H1 (cell line): ENCODE results near the gene R3HCC1L. TPM values are rescaled to one million over a fixed set of nuclear protein-coding genes. Genes with fewer than 3 reads are reported as not detected.

Experiments
- CTCF ChIP-seq, 3 experiments: IDR thresholded peaks; 1 replicate in 2 of 3; 2 replicates in 1 of 3; pipeline versions ENCODE4 v1.5.1 to v1.6.1; 2011; ENCODE audit warnings: low read length in 3 of 3, mild to moderate bottlenecking in 3 of 3, inconsistent platforms in 2 of 3, low read depth in 1 of 3, moderate library complexity in 1 of 3; ENCODE audit not compliant: insufficient read depth in 1 of 3; ENCODE audit errors: control extremely low read depth in 1 of 3
- RNF2 ChIP-seq: fragments of 200-900, 300-1000 bp; sonication (generic); IDR thresholded peaks from 2 replicates; pipeline ENCODE4 v1.7.1; 2016; ENCODE audit warnings: borderline replicate concordance, low read depth, mild to moderate bottlenecking, antibody characterized with exemption, low read length; ENCODE audit not compliant: poor library complexity, severe bottlenecking; ENCODE audit errors: missing control alignments
- polyA plus RNA-seq, 7 experiments: library from polyadenylated mRNA; depleted of rRNA in 3 of 7; stranded (reverse) in 5 of 7; unstranded in 2 of 7; fragments of >200 nt in 5 of 7; fragments of 200-250 nt in 2 of 7; gene quantifications; 1 replicate in 5 of 7; 2 replicates in 1 of 7; 4 replicates in 1 of 7; pipeline versions ENCODE4 v1.2.1 to v1.2.3, GENCODE V29; 2011 to 2013; ENCODE audit warnings: missing spikeins in 2 of 7, mixed read lengths in 2 of 7
- total RNA-seq: library from RNA; stranded (reverse); fragmentation: NEBNext Ultra II Directional; extraction: Animal tissue kit (Norgen Biotek cat#: 25700); gene quantifications from 2 replicates; pipeline ENCODE4 v1.2.1, GENCODE V29; 2021
- TF ChIP-seq, protein P1 (sequence below): fragments of 300-600 bp; sonication (generic); IDR thresholded peaks from 2 replicates; pipeline ENCODE4 v1.7.1; 2012; ENCODE audit warnings: low read length, moderate library complexity, mild to moderate bottlenecking, inconsistent platforms; ENCODE audit not compliant: insufficient replicate concordance

Gene R3HCC1L
- total and polyA plus RNA-seq, 2 of the 8 experiments (the other 6 are each of a cell fraction or from before 2014, with no cell fraction given): 6.9 to 13.9 TPM

DNA sequence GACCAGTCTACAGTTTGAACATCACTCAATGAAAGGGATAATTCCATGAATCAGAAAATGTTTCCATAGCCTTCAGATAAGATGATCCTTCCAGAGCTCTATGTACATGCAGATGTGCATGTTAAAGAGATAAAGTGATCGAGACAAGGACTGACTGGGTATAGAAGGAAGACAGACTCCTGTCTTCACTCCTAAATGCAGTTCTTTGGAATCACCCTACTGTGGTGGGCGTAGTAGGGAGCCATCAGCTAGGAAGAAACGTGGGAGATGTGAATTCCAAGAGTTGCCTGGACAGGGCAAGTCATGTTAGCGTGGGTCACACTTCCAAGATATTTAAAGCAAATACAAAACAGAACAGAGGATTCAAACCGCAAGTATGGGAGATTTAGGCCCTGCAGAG lies 109.7 kb downstream of the R3HCC1L start (continued):
- TF ChIP-seq CTCF (IDR thresholded peaks at IDR 0.05; ENCODE audit: control extremely low read depth in 1 of 3, insufficient read depth in 1 of 3, low read depth in 1 of 3, low read length in 3 of 3): no peak
- TF ChIP-seq, protein P1, sequence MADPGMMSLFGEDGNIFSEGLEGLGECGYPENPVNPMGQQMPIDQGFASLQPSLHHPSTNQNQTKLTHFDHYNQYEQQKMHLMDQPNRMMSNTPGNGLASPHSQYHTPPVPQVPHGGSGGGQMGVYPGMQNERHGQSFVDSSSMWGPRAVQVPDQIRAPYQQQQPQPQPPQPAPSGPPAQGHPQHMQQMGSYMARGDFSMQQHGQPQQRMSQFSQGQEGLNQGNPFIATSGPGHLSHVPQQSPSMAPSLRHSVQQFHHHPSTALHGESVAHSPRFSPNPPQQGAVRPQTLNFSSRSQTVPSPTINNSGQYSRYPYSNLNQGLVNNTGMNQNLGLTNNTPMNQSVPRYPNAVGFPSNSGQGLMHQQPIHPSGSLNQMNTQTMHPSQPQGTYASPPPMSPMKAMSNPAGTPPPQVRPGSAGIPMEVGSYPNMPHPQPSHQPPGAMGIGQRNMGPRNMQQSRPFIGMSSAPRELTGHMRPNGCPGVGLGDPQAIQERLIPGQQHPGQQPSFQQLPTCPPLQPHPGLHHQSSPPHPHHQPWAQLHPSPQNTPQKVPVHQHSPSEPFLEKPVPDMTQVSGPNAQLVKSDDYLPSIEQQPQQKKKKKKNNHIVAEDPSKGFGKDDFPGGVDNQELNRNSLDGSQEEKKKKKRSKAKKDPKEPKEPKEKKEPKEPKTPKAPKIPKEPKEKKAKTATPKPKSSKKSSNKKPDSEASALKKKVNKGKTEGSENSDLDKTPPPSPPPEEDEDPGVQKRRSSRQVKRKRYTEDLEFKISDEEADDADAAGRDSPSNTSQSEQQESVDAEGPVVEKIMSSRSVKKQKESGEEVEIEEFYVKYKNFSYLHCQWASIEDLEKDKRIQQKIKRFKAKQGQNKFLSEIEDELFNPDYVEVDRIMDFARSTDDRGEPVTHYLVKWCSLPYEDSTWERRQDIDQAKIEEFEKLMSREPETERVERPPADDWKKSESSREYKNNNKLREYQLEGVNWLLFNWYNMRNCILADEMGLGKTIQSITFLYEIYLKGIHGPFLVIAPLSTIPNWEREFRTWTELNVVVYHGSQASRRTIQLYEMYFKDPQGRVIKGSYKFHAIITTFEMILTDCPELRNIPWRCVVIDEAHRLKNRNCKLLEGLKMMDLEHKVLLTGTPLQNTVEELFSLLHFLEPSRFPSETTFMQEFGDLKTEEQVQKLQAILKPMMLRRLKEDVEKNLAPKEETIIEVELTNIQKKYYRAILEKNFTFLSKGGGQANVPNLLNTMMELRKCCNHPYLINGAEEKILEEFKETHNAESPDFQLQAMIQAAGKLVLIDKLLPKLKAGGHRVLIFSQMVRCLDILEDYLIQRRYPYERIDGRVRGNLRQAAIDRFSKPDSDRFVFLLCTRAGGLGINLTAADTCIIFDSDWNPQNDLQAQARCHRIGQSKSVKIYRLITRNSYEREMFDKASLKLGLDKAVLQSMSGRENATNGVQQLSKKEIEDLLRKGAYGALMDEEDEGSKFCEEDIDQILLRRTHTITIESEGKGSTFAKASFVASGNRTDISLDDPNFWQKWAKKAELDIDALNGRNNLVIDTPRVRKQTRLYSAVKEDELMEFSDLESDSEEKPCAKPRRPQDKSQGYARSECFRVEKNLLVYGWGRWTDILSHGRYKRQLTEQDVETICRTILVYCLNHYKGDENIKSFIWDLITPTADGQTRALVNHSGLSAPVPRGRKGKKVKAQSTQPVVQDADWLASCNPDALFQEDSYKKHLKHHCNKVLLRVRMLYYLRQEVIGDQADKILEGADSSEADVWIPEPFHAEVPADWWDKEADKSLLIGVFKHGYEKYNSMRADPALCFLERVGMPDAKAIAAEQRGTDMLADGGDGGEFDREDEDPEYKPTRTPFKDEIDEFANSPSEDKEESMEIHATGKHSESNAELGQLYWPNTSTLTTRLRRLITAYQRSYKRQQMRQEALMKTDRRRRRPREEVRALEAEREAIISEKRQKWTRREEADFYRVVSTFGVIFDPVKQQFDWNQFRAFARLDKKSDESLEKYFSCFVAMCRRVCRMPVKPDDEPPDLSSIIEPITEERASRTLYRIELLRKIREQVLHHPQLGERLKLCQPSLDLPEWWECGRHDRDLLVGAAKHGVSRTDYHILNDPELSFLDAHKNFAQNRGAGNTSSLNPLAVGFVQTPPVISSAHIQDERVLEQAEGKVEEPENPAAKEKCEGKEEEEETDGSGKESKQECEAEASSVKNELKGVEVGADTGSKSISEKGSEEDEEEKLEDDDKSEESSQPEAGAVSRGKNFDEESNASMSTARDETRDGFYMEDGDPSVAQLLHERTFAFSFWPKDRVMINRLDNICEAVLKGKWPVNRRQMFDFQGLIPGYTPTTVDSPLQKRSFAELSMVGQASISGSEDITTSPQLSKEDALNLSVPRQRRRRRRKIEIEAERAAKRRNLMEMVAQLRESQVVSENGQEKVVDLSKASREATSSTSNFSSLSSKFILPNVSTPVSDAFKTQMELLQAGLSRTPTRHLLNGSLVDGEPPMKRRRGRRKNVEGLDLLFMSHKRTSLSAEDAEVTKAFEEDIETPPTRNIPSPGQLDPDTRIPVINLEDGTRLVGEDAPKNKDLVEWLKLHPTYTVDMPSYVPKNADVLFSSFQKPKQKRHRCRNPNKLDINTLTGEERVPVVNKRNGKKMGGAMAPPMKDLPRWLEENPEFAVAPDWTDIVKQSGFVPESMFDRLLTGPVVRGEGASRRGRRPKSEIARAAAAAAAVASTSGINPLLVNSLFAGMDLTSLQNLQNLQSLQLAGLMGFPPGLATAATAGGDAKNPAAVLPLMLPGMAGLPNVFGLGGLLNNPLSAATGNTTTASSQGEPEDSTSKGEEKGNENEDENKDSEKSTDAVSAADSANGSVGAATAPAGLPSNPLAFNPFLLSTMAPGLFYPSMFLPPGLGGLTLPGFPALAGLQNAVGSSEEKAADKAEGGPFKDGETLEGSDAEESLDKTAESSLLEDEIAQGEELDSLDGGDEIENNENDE: no peak
- no peak for TF ChIP-seq RNF2
